Left ventricle myocardium inferior (tissue), 1 donor: ENCODE results near the gene TLX2. TPM values are rescaled to one million over a fixed set of nuclear protein-coding genes. Genes with fewer than 3 reads are reported as not detected.

Experiments
- DNase-seq: peaks from one replicate; pipeline ENCODE4 v3.0.0-alpha.2; 2020
- H3K27ac ChIP-seq: fragments of 200-600 bp; replicated peaks from 2 replicates; pipeline ENCODE4 v1.8.0; 2021
- H3K27me3 ChIP-seq: fragments of 200-600 bp; 2 replicates; pipeline ENCODE4 v1.8.0; 2021; ENCODE audit warnings: low read depth
- H3K36me3 ChIP-seq: fragments of 200-600 bp; 2 replicates; pipeline ENCODE4 v1.8.0; 2021
- H3K4me1 ChIP-seq: fragments of 200-600 bp; 2 replicates; pipeline ENCODE4 v1.8.0; 2021
- H3K4me3 ChIP-seq: fragments of 200-600 bp; 2 replicates; pipeline ENCODE4 v1.8.0; 2021; ENCODE audit warnings: mild to moderate bottlenecking, moderate library complexity
- H3K9me3 ChIP-seq: fragments of 200-600 bp; replicated peaks from 2 replicates; pipeline ENCODE4 v1.8.0; 2021
- CTCF ChIP-seq: fragments of 200-600 bp; IDR thresholded peaks from 2 replicates; pipeline ENCODE4 v1.8.0; 2021; ENCODE audit warnings: antibody characterized with exemption, mild to moderate bottlenecking, borderline replicate concordance
- intact Hi-C: fragments of 100-400 bp; cut with micrococcal nuclease; formaldehyde crosslinking; loops from one replicate; pipeline ENCODE4 v1.11.0; 2022
- total RNA-seq: library from RNA; stranded (reverse); fragmentation: NEBNext Ultra II Directional; extraction: Animal tissue kit (Norgen Biotek cat#: 25700); gene quantifications from one replicate; pipeline ENCODE4 v1.2.1, GENCODE V29; 2021
- donor health status: DM: no; HTN: yes; CAD: no; lungs with severe emphysema.

The TLX2 gene
- total RNA-seq, 1 donor from 2014 or later: not detected

- DNase-seq: no peak
- H3K27me3 ChIP-seq: peaks cover 83% of the 10 kb centered on the region
- peaks cover 21% of the 10 kb centered on the region for H3K36me3 ChIP-seq
- H3K4me1 ChIP-seq: peaks cover 53% of the 10 kb centered on the region
- H3K27ac ChIP-seq: peak overlapping the region; percentile 99
- H3K9me3 ChIP-seq: no peaks in the 10 kb centered on the region
- intact Hi-C loops: no loop called here
- no peak for TF ChIP-seq CTCF
- H3K4me3 ChIP-seq: peak overlapping the region; percentile 80
Measured at GRCh38 chr2:74507926-74508520, 6.2 kb upstream of the TLX2 start.

- Histone ChIP-seq H3K4me3 (no peak overlapping the region), H3K9me3 (no peaks in the 10 kb centered on the region), H3K4me1 (peaks cover 49% of the 10 kb centered on the region), H3K27me3 (peaks cover 83% of the 10 kb centered on the region), H3K27ac (no peak overlapping the region), H3K36me3 (peaks cover 11% of the 10 kb centered on the region)
- TF ChIP-seq CTCF: no peak
- DNase-seq: no peak
- intact Hi-C loops: no loop called here
Measured at GRCh38 chr2:74510272-74510671, 4.0 kb upstream of the TLX2 start.

GRCh38 chr2:74511104-74511989 lies 2.9 kb upstream of the TLX2 start:
- H3K4me1 ChIP-seq: peaks cover 49% of the 10 kb centered on the region
- no peak for TF ChIP-seq CTCF
- intact Hi-C loops: no loop called here
- H3K36me3 ChIP-seq: peaks cover under 1% of the 10 kb centered on the region
- DNase-seq: no peak
- no peak overlapping the region for H3K4me3 ChIP-seq
- no peaks in the 10 kb centered on the region for H3K9me3 ChIP-seq
- peaks cover 83% of the 10 kb centered on the region for H3K27me3 ChIP-seq
- H3K27ac ChIP-seq: no peak overlapping the region

GRCh38 chr2:74512744-74513604 lies 1.3 kb upstream of the TLX2 start:
- Histone ChIP-seq H3K4me3 (no peak overlapping the region), H3K27ac (no peak overlapping the region), H3K4me1 (peaks cover 39% of the 10 kb centered on the region), H3K36me3 (no peaks in the 10 kb centered on the region), H3K27me3 (peaks cover 97% of the 10 kb centered on the region), H3K9me3 (no peaks in the 10 kb centered on the region)
- DNase-seq: no peak
- intact Hi-C loops: no loop called here
- no peak for TF ChIP-seq CTCF

GRCh38 chr2:74513605-74514367 lies 464 bp upstream of the TLX2 start:
- Histone ChIP-seq H3K4me1 (peaks cover 35% of the 10 kb centered on the region), H3K27me3 (peaks cover 100% of the 10 kb centered on the region), H3K4me3 (peak overlapping the region; percentile 29), H3K9me3 (no peaks in the 10 kb centered on the region), H3K36me3 (no peaks in the 10 kb centered on the region), H3K27ac (no peak overlapping the region)
- no peak for DNase-seq
- intact Hi-C loops: no loop called here
- TF ChIP-seq CTCF: no peak
